Spleen (tissue), 11 donors: ENCODE data around the gene ENPP6. TPM values are rescaled to one million over a fixed set of nuclear protein-coding genes. Genes with fewer than 3 reads are reported as not detected.

Source experiments
- DNase-seq: peaks from one replicate; pipeline ENCODE4 v3.0.0-alpha.2; 2020
- H3K27ac ChIP-seq, 8 donors: fragments of 200-600 bp; sonication (generic) in 7 of 8; 1 replicate in 4 of 8; 2 replicates in 4 of 8; pipeline versions ENCODE4 v1.5.0 to v1.8.0; 2016 to 2021; ENCODE audit warnings: inconsistent platforms in 4 of 8, mild to moderate bottlenecking in 4 of 8, moderate library complexity in 1 of 8
- H3K27me3 ChIP-seq, 7 donors: fragments of 200-600 bp; sonication (generic) in 6 of 7; replicated peaks in 1 of 7; 1 replicate in 4 of 7; 2 replicates in 3 of 7; pipeline versions ENCODE4 v1.5.0 to v1.8.0; 2016 to 2021; ENCODE audit warnings: inconsistent platforms in 3 of 7, mild to moderate bottlenecking in 1 of 7
- H3K36me3 ChIP-seq, 6 donors: fragments of 200-600 bp; sonication (generic) in 5 of 6; 1 replicate in 4 of 6; 2 replicates in 2 of 6; pipeline versions ENCODE4 v1.5.0 to v1.8.0; 2016 to 2021; ENCODE audit warnings: inconsistent platforms in 2 of 6
- H3K4me1 ChIP-seq, 6 donors: fragments of 200-600 bp; sonication (generic) in 5 of 6; 1 replicate in 3 of 6; 2 replicates in 3 of 6; pipeline versions ENCODE4 v1.5.0 to v1.8.0; 2016 to 2021; ENCODE audit warnings: inconsistent platforms in 3 of 6
- H3K4me3 ChIP-seq, 8 donors: fragments of 200-600 bp; sonication (generic) in 7 of 8; 1 replicate in 4 of 8; 2 replicates in 4 of 8; pipeline versions ENCODE4 v1.5.0 to v1.8.0; 2016 to 2021; ENCODE audit warnings: inconsistent platforms in 4 of 8, mild to moderate bottlenecking in 4 of 8, moderate library complexity in 2 of 8
- H3K9me3 ChIP-seq, 8 donors: fragments of 200-600 bp; sonication (generic) in 7 of 8; 1 replicate in 4 of 8; 2 replicates in 4 of 8; pipeline versions ENCODE4 v1.5.0 to v1.8.0; 2016 to 2021; ENCODE audit warnings: inconsistent platforms in 4 of 8
- CTCF ChIP-seq, 11 experiments: fragments of 200-600 bp in 7 of 11; fragments of 450-650 bp in 4 of 11; sonication (generic) in 4 of 11; IDR thresholded peaks in 8 of 11; conservative IDR thresholded peaks in 3 of 11; 1 replicate in 7 of 11; 2 replicates in 4 of 11; pipeline versions ENCODE4 v1.4.0 to v1.8.0; 2016 to 2021; ENCODE audit warnings: antibody characterized with exemption in 11 of 11, inconsistent platforms in 4 of 11, mild to moderate bottlenecking in 1 of 11
- POLR2A ChIP-seq, 3 donors: fragments of 450-650 bp; IDR thresholded peaks; one replicate each; pipeline ENCODE4 v1.5.1; 2017; ENCODE audit warnings: antibody characterized with exemption in 3 of 3, mild to moderate bottlenecking in 1 of 3
- POLR2AphosphoS5 ChIP-seq, 3 donors: sonication (generic); formaldehyde crosslinking; IDR thresholded peaks; one replicate each; pipeline ENCODE4 v1.5.1; 2017; ENCODE audit warnings: antibody characterized with exemption in 3 of 3
- WGBS, 5 donors: extraction: QIAGEN DNeasy Blood & Tissue Kit in 3 of 5; methylation state at CpG; one replicate each; pipeline versions ENCODE4 v1.1.5 to v1.1.7; 2013 to 2018; 5-methylcytosine and 5-hydroxymethylcytosine counted together
- intact Hi-C: fragments of 100-400 bp; cut with DNase I; formaldehyde crosslinking; loops from one replicate; pipeline ENCODE4 v1.15.0; 2023; ENCODE audit warnings: low total_unique reads
- polyA plus RNA-seq, 3 donors: library from polyadenylated mRNA; stranded (reverse); fragments of 200-250 nt; gene quantifications; one replicate each; pipeline ENCODE4 v1.2.1, GENCODE V29; 2013
- total RNA-seq, 7 donors: library from RNA; depleted of rRNA in 3 of 7; stranded (reverse); fragments of >200 nt in 3 of 7; fragmentation: NEBNext Ultra II Directional in 4 of 7; extraction: Animal tissue kit (Norgen Biotek cat#: 25700) in 4 of 7; gene quantifications; one replicate each; pipeline versions ENCODE4 v1.1.0 to v1.2.1, GENCODE V29; 2016 to 2021
- donor health status: healthy with polysubstance abuse.
- donor health status: DM: no; HTN: no; CAD: no; lungs with moderate emphysema.
- donor health status: DM: no; HTN: no; CAD: no.
- donor health status: Bipolar disorder and iron deficiency.
- donor health status: healthy.
- donor health status: DM: no; HTN: no; CAD: no.
- donor health status: DM: yes; HTN: yes; CAD: no.

Gene ENPP6
- total and polyA plus RNA-seq, 10 donors: 0.23 to 2.4 (median 1.1) TPM

- intact Hi-C loops: no loop called here
These were observed 20.5 kb upstream of the ENPP6 start for GRCh38 chr4:184238072-184238745.

GRCh38 chr4:184237612-184238011 is 19.9 kb upstream of the ENPP6 start:
- peaks cover 0 to 7% (median 0%) of the 10 kb centered on the region in 7 donors for H3K27me3 ChIP-seq
- no peak for DNase-seq

More at GRCh38 chr4:184238072-184238745, 20.5 kb upstream of the ENPP6 start:
- H3K27ac ChIP-seq: no peak overlapping the region
- 58 to 67% (median 63%) methylated on average over 8 of the region's 8 CpGs for WGBS, 5 donors
- H3K4me1 ChIP-seq: no peaks in the 10 kb centered on the region
- no peak overlapping the region for H3K4me3 ChIP-seq
- no peak for TF ChIP-seq CTCF (IDR thresholded peaks at IDR 0.05 in 8 of 11, conservative IDR thresholded peaks at IDR 0.05 in 3 of 11)
- no peak for TF ChIP-seq POLR2AphosphoS5 (IDR thresholded peaks at IDR 0.05)
- no peak for TF ChIP-seq POLR2A (IDR thresholded peaks at IDR 0.05)
- H3K9me3 ChIP-seq: no peaks in the 10 kb centered on the region
- H3K36me3 ChIP-seq: no peaks in the 10 kb centered on the region
- no peak for DNase-seq
- H3K27me3 ChIP-seq: peaks cover 0 to 7% (median 0%) of the 10 kb centered on the region in 7 donors

GRCh38 chr4:184235526-184235925 is 17.9 kb upstream of the ENPP6 start:
- DNase-seq: no peak
- no peak overlapping the region for H3K27ac ChIP-seq
- H3K36me3 ChIP-seq: no peaks in the 10 kb centered on the region
- H3K4me3 ChIP-seq: no peak overlapping the region
- peaks cover 0 to 7% (median 0%) of the 10 kb centered on the region in 7 donors for H3K27me3 ChIP-seq
- no peaks in the 10 kb centered on the region for H3K9me3 ChIP-seq
- peaks cover 0 to 7% (median under 1%) of the 10 kb centered on the region in 6 donors for H3K4me1 ChIP-seq
- 81 to 93% (median 85%) methylated on average over 3 of the region's 3 CpGs for WGBS, 5 donors
- TF ChIP-seq CTCF (IDR thresholded peaks at IDR 0.05 in 8 of 11, conservative IDR thresholded peaks at IDR 0.05 in 3 of 11) (no peak), POLR2A (IDR thresholded peaks at IDR 0.05) (no peak), POLR2AphosphoS5 (IDR thresholded peaks at IDR 0.05) (no peak)
- intact Hi-C loops: no loop called here

More at GRCh38 chr4:184237612-184238011, 19.9 kb upstream of the ENPP6 start:
- Histone ChIP-seq H3K9me3 (no peaks in the 10 kb centered on the region), H3K36me3 (no peaks in the 10 kb centered on the region), H3K4me3 (no peak overlapping the region), H3K27ac (no peak overlapping the region), H3K4me1 (no peaks in the 10 kb centered on the region)
- WGBS, 5 donors: 49 to 56% (median 55%) methylated on average over 2 of the region's 2 CpGs
- no peak for TF ChIP-seq POLR2AphosphoS5 (IDR thresholded peaks at IDR 0.05)
- TF ChIP-seq POLR2A (IDR thresholded peaks at IDR 0.05): no peak
- no peak for TF ChIP-seq CTCF (IDR thresholded peaks at IDR 0.05 in 8 of 11, conservative IDR thresholded peaks at IDR 0.05 in 3 of 11)
- intact Hi-C loops: no loop called here

GRCh38 chr4:184234155-184234554 is 16.5 kb upstream of the ENPP6 start:
- H3K36me3 ChIP-seq: no peaks in the 10 kb centered on the region
- no peak overlapping the region for H3K27ac ChIP-seq
- H3K27me3 ChIP-seq: peaks cover 0 to 15% (median 0%) of the 10 kb centered on the region in 7 donors
- TF ChIP-seq CTCF (IDR thresholded peaks at IDR 0.05 in 8 of 11, conservative IDR thresholded peaks at IDR 0.05 in 3 of 11): no peak
- no peak for TF ChIP-seq POLR2A (IDR thresholded peaks at IDR 0.05)
- TF ChIP-seq POLR2AphosphoS5 (IDR thresholded peaks at IDR 0.05): no peak
- no peaks in the 10 kb centered on the region for H3K9me3 ChIP-seq
- intact Hi-C loops: no loop called here
- no peak overlapping the region for H3K4me3 ChIP-seq
- 54 to 77% (median 59%) methylated on average over 4 of the region's 4 CpGs for WGBS, 5 donors
- DNase-seq: no peak
- peaks cover 0 to 21% (median 2%) of the 10 kb centered on the region in 6 donors for H3K4me1 ChIP-seq
